GM12878 (cell line): ENCODE results near the gene CDH4. TPM values are rescaled to one million over a fixed set of nuclear protein-coding genes. Genes with fewer than 3 reads are reported as not detected.

Source experiments
- ATAC-seq: fragments of 200-7000 bp; cut with Tn5 transposase; 3 replicates; pipeline ENCODE4 v1.9.1; 2020; ENCODE audit warnings: mild to moderate bottlenecking, moderate library complexity
- BruUV-seq: library from RNA; stranded (reverse); fragments of 400-500 nt; replicated peaks from 2 replicates; lab custom pipeline; 2021; lab: Mats Ljungman, UMichigan
- CTCF ChIA-PET: fragments of 300-600 bp; sonication (Branson Sonifier 250); formaldehyde crosslinking; extraction: SDS; loops from one replicate; lab custom pipeline; 2021; ENCODE audit warnings: inconsistent platforms; lab: Yijun Ruan, JAX
- POLR2A ChIA-PET: fragments of 350-600 bp; formaldehyde crosslinking; extraction: SDS; loops from one replicate; lab custom pipeline; 2021; ENCODE audit warnings: inconsistent platforms; lab: Charles Lee
- RAD21 ChIA-PET: fragments of 300-600 bp; sonication (Branson Sonifier 250); formaldehyde crosslinking; loops from one replicate; lab custom pipeline; 2023; ENCODE audit warnings: antibody characterized with exemption; ENCODE audit not compliant: unreplicated experiment; lab: Charles Lee
- SMC1A ChIA-PET: fragments of 300-600 bp; sonication (Branson Sonifier 250); formaldehyde crosslinking; loops from one replicate; lab custom pipeline; 2023; ENCODE audit not compliant: unreplicated experiment, uncharacterized antibody; lab: Charles Lee
- DNase-seq: peaks from one replicate; pipeline ENCODE4 v3.0.0-alpha.2; 2011; ENCODE audit warnings: low read depth, low spot score
- FAIRE-seq: peaks from 3 replicates; lab custom pipeline; 2011; peaks lifted over from hg19 to GRCh38; lab: Jason Lieb, UNC
- H2AFZ ChIP-seq: 2 replicates; pipeline ENCODE4 v1.6.0; 2011; ENCODE audit warnings: low read depth, low read length, control low read depth; ENCODE audit not compliant: control insufficient read depth
- H3K27ac ChIP-seq: 2 replicates; pipeline ENCODE4 v1.5.1; 2011; ENCODE audit warnings: control low read depth; ENCODE audit not compliant: control insufficient read depth, insufficient read depth
- H3K27me3 ChIP-seq, 2 experiments: replicated peaks in 1 of 2; 2 replicates each; pipeline versions ENCODE4 v1.6.0 to v1.6.1; 2011; ENCODE audit warnings: low read length in 1 of 2; ENCODE audit not compliant: control insufficient read depth in 2 of 2, insufficient read depth in 2 of 2
- H3K36me3 ChIP-seq, 2 experiments: 2 replicates each; pipeline ENCODE4 v1.5.1; 2011; ENCODE audit warnings: low read length in 1 of 2; ENCODE audit not compliant: control insufficient read depth in 2 of 2, insufficient read depth in 2 of 2
- H3K4me1 ChIP-seq: 2 replicates; pipeline ENCODE4 v1.6.1; 2011; ENCODE audit warnings: mild to moderate bottlenecking, low read length, moderate library complexity, mixed read lengths; ENCODE audit not compliant: control insufficient read depth, insufficient read depth
- H3K4me2 ChIP-seq: 2 replicates; pipeline ENCODE4 v1.6.0; 2011; ENCODE audit warnings: control low read depth; ENCODE audit not compliant: control insufficient read depth, insufficient read depth
- H3K4me3 ChIP-seq: fragments of 200-600 bp; sonication (generic); 2 replicates; pipeline ENCODE4 v1.5.1; 2016
- H3K79me2 ChIP-seq: 2 replicates; pipeline ENCODE4 v1.6.0; 2011; ENCODE audit warnings: low read length; ENCODE audit not compliant: control insufficient read depth, insufficient read depth
- H3K9ac ChIP-seq: 2 replicates; pipeline ENCODE4 v1.8.0; 2011; ENCODE audit warnings: low read length, control low read depth, mixed read lengths; ENCODE audit not compliant: control insufficient read depth, insufficient read depth
- H3K9me3 ChIP-seq: replicated peaks from 3 replicates; pipeline ENCODE4 v1.5.1; 2011; ENCODE audit warnings: mild to moderate bottlenecking, low read length; ENCODE audit not compliant: control insufficient read depth, insufficient read depth
- H4K20me1 ChIP-seq: 2 replicates; pipeline ENCODE4 v1.6.0; 2011; ENCODE audit not compliant: control insufficient read depth, insufficient read depth
- ASH2L ChIP-seq: fragments of 300-600, 200-600 bp; sonication (generic); IDR thresholded peaks from 2 replicates; pipeline ENCODE4 v1.6.1; 2017; ENCODE audit warnings: low read depth, mild to moderate bottlenecking, borderline replicate concordance
- BACH1 ChIP-seq: fragments of 450-650 bp; IDR thresholded peaks from 2 replicates; pipeline ENCODE4 v1.6.1; 2017; ENCODE audit warnings: mild to moderate bottlenecking, borderline replicate concordance
- CREB1 ChIP-seq: IDR thresholded peaks from 2 replicates; pipeline ENCODE4 v1.6.1; 2012; ENCODE audit warnings: low read depth, mild to moderate bottlenecking, inconsistent platforms
- EGR1 ChIP-seq, 2 experiments: IDR thresholded peaks; 1 replicate in 1 of 2; 2 replicates in 1 of 2; pipeline ENCODE4 v1.6.1; 2011 to 2012; ENCODE audit warnings: low read depth in 2 of 2, low read length in 2 of 2, borderline replicate concordance in 1 of 2, mild to moderate bottlenecking in 1 of 2, moderate library complexity in 1 of 2
- FOXK2 ChIP-seq: fragments of 450-650 bp; IDR thresholded peaks from 2 replicates; pipeline ENCODE4 v1.6.1; 2017; ENCODE audit warnings: mild to moderate bottlenecking, moderate library complexity
- NFYA ChIP-seq: IDR thresholded peaks from 2 replicates; pipeline ENCODE4 v1.6.1; 2011; ENCODE audit warnings: low read depth, mild to moderate bottlenecking, low read length, improper control_type of control experiment, borderline replicate concordance
- POU2F2 ChIP-seq: IDR thresholded peaks from 3 replicates; pipeline ENCODE4 v1.6.1; 2011; ENCODE audit warnings: low read depth, mild to moderate bottlenecking, low read length, borderline replicate concordance
- RUNX3 ChIP-seq: IDR thresholded peaks from 2 replicates; pipeline ENCODE4 v1.6.1; 2012; ENCODE audit warnings: low read length, inconsistent platforms
- SMC3 ChIP-seq: IDR thresholded peaks from 2 replicates; pipeline ENCODE4 v1.6.1; 2011; ENCODE audit warnings: low read length, improper control_type of control experiment, borderline replicate concordance
- SUZ12 ChIP-seq: fragments of 200-600 bp; sonication (generic); IDR thresholded peaks from one replicate; pipeline ENCODE4 v1.6.1; 2018; ENCODE audit warnings: antibody characterized with exemption, mild to moderate bottlenecking; ENCODE audit not compliant: unreplicated experiment
- TAF1 ChIP-seq: IDR thresholded peaks from 2 replicates; pipeline ENCODE4 v1.6.1; 2011; ENCODE audit warnings: mild to moderate bottlenecking, low read depth, low read length, borderline replicate concordance
- ZNF207 ChIP-seq: fragments of 450-650 bp; IDR thresholded peaks from 2 replicates; pipeline ENCODE4 v1.6.1; 2014; ENCODE audit warnings: antibody characterized with exemption, mild to moderate bottlenecking, borderline replicate concordance
- ZNF384 ChIP-seq: IDR thresholded peaks from 2 replicates; pipeline ENCODE4 v1.6.1; 2012; ENCODE audit warnings: low read depth, mild to moderate bottlenecking, low read length, improper control_type of control experiment, borderline replicate concordance
- WGBS: methylation state at CpG from one replicate; pipeline ENCODE4 v1.1.6; 2016; ENCODE audit warnings: low lambda C conversion rate; ENCODE audit not compliant: insufficient replicate concordance, insufficient coverage; ENCODE audit errors: missing lambda C conversion rate; 5-methylcytosine and 5-hydroxymethylcytosine counted together
- in situ Hi-C: fragments of 300-500 bp; cut with MboI; formaldehyde crosslinking; loops from 9 replicates; pipeline ENCODE4 v1.14.3; 2018; ENCODE audit warnings: mixed read lengths
- intact Hi-C: fragments of 100-400 bp; cut with micrococcal nuclease; formaldehyde crosslinking; loops from one replicate; pipeline ENCODE4 v1.14.2; 2022; ENCODE audit not compliant: unreplicated experiment
- polyA plus RNA-seq, 11 experiments: library from polyadenylated mRNA; depleted of rRNA in 4 of 11; unstranded in 6 of 11; stranded (reverse) in 5 of 11; fragments of >200 nt; fragmentation: Nextera tagmentation in 4 of 11; fragmentation: Illumina TruSeq in 1 of 11; extraction: Ambion mirVana in 4 of 11; extraction: Trizol in 1 of 11; gene quantifications; 1 replicate in 1 of 11; 2 replicates in 10 of 11; pipeline versions ENCODE4 v1.2.1 to v1.2.3, GENCODE V29; 2011 to 2016; ENCODE audit warnings: inconsistent platforms in 2 of 11, missing spikeins in 2 of 11, low read depth in 1 of 11
- total RNA-seq, 4 experiments: library from RNA; depleted of rRNA in 3 of 4; stranded (reverse); fragments of >200 nt in 3 of 4; fragmentation: Illumina TruSeq in 1 of 4; extraction: Trizol in 1 of 4; gene quantifications; 2 replicates each; pipeline versions ENCODE4 v1.2.1 to v1.2.3, GENCODE V29; 2013 to 2021

Gene CDH4
- total and polyA plus RNA-seq, 10 of the 15 experiments (the other 5 are each of a cell fraction or from before 2014, with no cell fraction given) = not detected

DNA sequence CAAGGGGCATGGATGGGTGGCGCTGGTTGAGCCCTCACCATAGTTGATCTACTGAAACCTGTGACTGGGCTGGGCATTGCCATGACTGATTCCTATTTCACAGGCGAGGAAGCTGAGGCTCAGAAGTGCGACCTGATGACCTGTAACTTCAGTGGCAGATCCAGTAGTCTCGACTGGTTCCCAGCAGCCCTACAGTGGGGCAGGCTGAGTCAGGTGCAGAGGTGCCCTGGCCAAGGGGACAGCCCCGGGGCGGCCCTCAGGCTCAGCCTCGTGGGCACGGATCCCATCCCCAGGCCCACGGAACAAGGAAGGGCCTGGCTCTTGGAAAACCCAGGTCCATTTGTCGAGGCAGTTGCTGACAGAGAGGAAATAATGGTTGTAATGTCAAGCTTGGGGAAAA is 283.0 kb downstream of the CDH4 start:
- ATAC-seq (no peak), DNase-seq (no peak)
- RAD21 ChIA-PET = no interaction called here
- intact Hi-C loops = no loop called here
- POLR2A ChIA-PET = no interaction called here
- no peak for TF ChIP-seq EGR1 (IDR thresholded peaks at IDR 0.05; ENCODE audit: borderline replicate concordance in 1 of 2, low read depth in 2 of 2, low read length in 2 of 2)
- TF ChIP-seq ZNF207 = no peak
- no peak for TF ChIP-seq ZNF384
- TF ChIP-seq RUNX3 = no peak
- no peak for TF ChIP-seq TAF1
- TF ChIP-seq POU2F2 = no peak
- TF ChIP-seq SUZ12 = no peak
- TF ChIP-seq CREB1 = no peak
- TF ChIP-seq SMC3 = no peak
- no peak for TF ChIP-seq BACH1
- TF ChIP-seq, all 136 proteins: peak for 0
- ChIA-PET CTCF (no interaction called here), SMC1A (no interaction called here)
- in situ Hi-C loops = no loop called here
- Histone ChIP-seq H4K20me1 (no peaks in the 10 kb centered on the region), H3K4me1 (no peaks in the 10 kb centered on the region), H3K27me3 (no peaks in the 10 kb centered on the region), H3K9me3 (no peaks in the 10 kb centered on the region; the same call in 2 of the 3 replicates), H3K9ac (no peak overlapping the region), H2AFZ (no peak overlapping the region), H3K36me3 (no peaks in the 10 kb centered on the region), H3K4me3 (no peak overlapping the region), H3K4me2 (no peak overlapping the region), H3K27ac (no peak overlapping the region), H3K79me2 (no peaks in the 10 kb centered on the region)
- no peak for FAIRE-seq
- WGBS = 10% methylated on average over 10 of the region's 10 CpGs
- no TSS peak for BruUV-seq

- Histone ChIP-seq H3K4me1 (no peaks in the 10 kb centered on the region), H4K20me1 (no peaks in the 10 kb centered on the region), H3K27ac (no peak overlapping the region), H3K4me3 (no peak overlapping the region), H3K27me3 (no peaks in the 10 kb centered on the region), H2AFZ (no peak overlapping the region), H3K9ac (no peak overlapping the region), H3K9me3 (no peaks in the 10 kb centered on the region; the same call in 2 of the 3 replicates), H3K79me2 (no peaks in the 10 kb centered on the region), H3K36me3 (no peaks in the 10 kb centered on the region), H3K4me2 (no peak overlapping the region)
- 25% methylated on average over 13 of the region's 13 CpGs for WGBS
- ATAC-seq (no peak), FAIRE-seq (no peak), DNase-seq (no peak)
- SMC1A ChIA-PET = no interaction called here
- POLR2A ChIA-PET = no interaction called here
- intact Hi-C loops (no loop called here), in situ Hi-C loops (no loop called here)
- no peak for TF ChIP-seq EGR1 (IDR thresholded peaks at IDR 0.05; ENCODE audit: borderline replicate concordance in 1 of 2, low read depth in 2 of 2, low read length in 2 of 2)
- TF ChIP-seq FOXK2 = no peak
- no peak for TF ChIP-seq NFYA
- TF ChIP-seq ASH2L = no peak
- CTCF ChIA-PET = no interaction called here
- BruUV-seq = no TSS peak
- RAD21 ChIA-PET = no interaction called here
These were observed 283.5 kb downstream of the CDH4 start for GRCh38 chr20:61535536-61535935.
